K562 (cell line): ENCODE results near the gene ZNHIT3. TPM values are rescaled to one million over a fixed set of nuclear protein-coding genes. Genes with fewer than 3 reads are reported as not detected.

Experiments
- ATAC-seq: fragments of 200-7000 bp; cut with Tn5 transposase; 3 replicates; pipeline ENCODE4 v1.9.1; 2020; ENCODE audit warnings: moderate library complexity
- BruUV-seq: library from RNA; stranded (reverse); fragments of 400-500 nt; replicated peaks from 2 replicates; lab custom pipeline; 2021; lab: Mats Ljungman, UMichigan
- CTCF ChIA-PET: fragments of 300-600 bp; formaldehyde crosslinking; extraction: SDS; loops from one replicate; lab custom pipeline; 2021; ENCODE audit warnings: low intra/inter-chr PET ratio; lab: Yijun Ruan, JAX
- POLR2A ChIA-PET: fragments of 300-600, 350-650 bp; sonication (Branson Sonifier 250); formaldehyde crosslinking; extraction: SDS; loops from one replicate; lab custom pipeline; 2021; ENCODE audit warnings: antibody characterized with exemption, inconsistent platforms; lab: Yijun Ruan, JAX
- DNase-seq, 4 experiments: peaks; one replicate each; pipeline versions ENCODE4 v3.0.0 to v3.0.0-alpha.2; 2011 to 2018; ENCODE audit warnings: low spot score in 3 of 4, mixed read lengths in 3 of 4; ENCODE audit errors: extremely low read depth in 1 of 4
- FAIRE-seq: peaks from 2 replicates; lab custom pipeline; 2011; peaks lifted over from hg19 to GRCh38; lab: Jason Lieb, UNC
- H2AFZ ChIP-seq: 2 replicates; pipeline ENCODE4 v1.6.0; 2011; ENCODE audit warnings: low read depth, low read length, control low read depth, inconsistent platforms
- H3K27ac ChIP-seq: fragments of 200-600 bp; 3 replicates; pipeline ENCODE4 v1.8.0; 2011; ENCODE audit warnings: low read depth, mild to moderate bottlenecking, control low read depth, inconsistent platforms, low read length, moderate library complexity, mixed read lengths; ENCODE audit errors: extremely low read depth
- H3K27me3 ChIP-seq, 2 experiments: fragments of 300-600 bp in 1 of 2; 2 replicates in 1 of 2; 3 replicates in 1 of 2; pipeline versions ENCODE4 v1.6.0 to v1.8.0; 2011; ENCODE audit warnings: inconsistent platforms in 2 of 2, low read length in 2 of 2, mild to moderate bottlenecking in 1 of 2, mixed read lengths in 1 of 2, moderate library complexity in 1 of 2; ENCODE audit not compliant: control insufficient read depth in 2 of 2, insufficient read depth in 2 of 2
- H3K36me3 ChIP-seq: fragments of 300-600 bp; 3 replicates; pipeline ENCODE4 v1.8.0; 2011; ENCODE audit warnings: mild to moderate bottlenecking, low read length, inconsistent platforms; ENCODE audit not compliant: control insufficient read depth, insufficient read depth
- H3K4me1 ChIP-seq, 2 experiments: fragments of 200-600 bp in 1 of 2; replicated peaks in 1 of 2; 2 replicates in 1 of 2; 3 replicates in 1 of 2; pipeline versions ENCODE4 v1.5.1 to v1.8.0; 2011; ENCODE audit warnings: inconsistent platforms in 2 of 2, low read length in 2 of 2, mild to moderate bottlenecking in 1 of 2, mixed read lengths in 1 of 2, moderate library complexity in 1 of 2; ENCODE audit not compliant: control insufficient read depth in 2 of 2, insufficient read depth in 2 of 2
- H3K4me2 ChIP-seq: 2 replicates; pipeline ENCODE4 v1.6.1; 2011; ENCODE audit warnings: low read length, control low read depth, inconsistent platforms, mixed read lengths; ENCODE audit not compliant: insufficient read depth
- H3K4me3 ChIP-seq: fragments of 200-600 bp; sonication (generic), shearing (Covaris generic); 2 replicates; pipeline ENCODE4 v1.5.1; 2016; ENCODE audit warnings: control low read depth, inconsistent platforms
- H3K79me2 ChIP-seq: fragments of 200-600 bp; 3 replicates; pipeline ENCODE4 v1.8.0; 2011; ENCODE audit warnings: low read length, inconsistent platforms; ENCODE audit not compliant: control insufficient read depth, insufficient read depth
- H3K9ac ChIP-seq, 2 experiments: 2 replicates each; pipeline versions ENCODE4 v1.6.0 to v1.6.1; 2011; ENCODE audit warnings: low read depth in 2 of 2, low read length in 2 of 2, control low read depth in 1 of 2, inconsistent platforms in 1 of 2, mild to moderate bottlenecking in 1 of 2, mixed read lengths in 1 of 2; ENCODE audit not compliant: insufficient read depth in 1 of 2
- H3K9me1 ChIP-seq: one replicate; pipeline ENCODE4 v1.6.0; 2011; ENCODE audit warnings: inconsistent platforms, mild to moderate bottlenecking, low read length, moderate library complexity; ENCODE audit not compliant: control insufficient read depth, insufficient read depth
- H3K9me3 ChIP-seq: replicated peaks from 2 replicates; pipeline ENCODE4 v1.5.1; 2011; ENCODE audit warnings: low read depth, low read length, inconsistent platforms; ENCODE audit not compliant: control insufficient read depth, insufficient read depth
- H4K20me1 ChIP-seq: replicated peaks from 2 replicates; pipeline ENCODE4 v1.6.1; 2011; ENCODE audit warnings: low read length, inconsistent platforms, mixed read lengths; ENCODE audit not compliant: control insufficient read depth, insufficient read depth
- FOXM1 ChIP-seq, 2 experiments: fragments of 450-650 bp in 1 of 2; sonication (generic) in 1 of 2; formaldehyde crosslinking in 1 of 2; IDR thresholded peaks; 2 replicates each; pipeline versions ENCODE4 v1.6.1 to v1.9.0; 2017 to 2022; ENCODE audit warnings: low read depth in 2 of 2, mild to moderate bottlenecking in 2 of 2, missing genetic modification reagents in 1 of 2, moderate library complexity in 1 of 2
- GATAD2B ChIP-seq: fragments of 450-650 bp; IDR thresholded peaks from 2 replicates; pipeline ENCODE4 v1.6.1; 2017; ENCODE audit warnings: mild to moderate bottlenecking, borderline replicate concordance
- NR1H2 ChIP-seq: sonication (generic); formaldehyde crosslinking; IDR thresholded peaks from 2 replicates; pipeline ENCODE4 v1.4.0; 2020; ENCODE audit warnings: mild to moderate bottlenecking, missing genetic modification reagents
- PRDM10 ChIP-seq: fragments of 450-650 bp; IDR thresholded peaks from 2 replicates; pipeline ENCODE4 v1.6.1; 2018; ENCODE audit not compliant: partially characterized antibody
- RNF2 ChIP-seq: sonication (generic); IDR thresholded peaks from 2 replicates; pipeline ENCODE4 v1.6.1; 2016
- SIRT6 ChIP-seq: IDR thresholded peaks from one replicate; pipeline ENCODE4 v1.6.1; 2012; ENCODE audit warnings: low read depth, mild to moderate bottlenecking, control low read depth, inconsistent platforms, low read length, moderate library complexity
- SREBF2 ChIP-seq: sonication (generic); formaldehyde crosslinking; IDR thresholded peaks from 2 replicates; pipeline ENCODE4 v1.4.0; 2020; ENCODE audit warnings: mild to moderate bottlenecking, missing genetic modification reagents
- THRAP3 ChIP-seq: fragments of 450-650 bp; IDR thresholded peaks from 2 replicates; pipeline ENCODE4 v1.6.1; 2016; ENCODE audit warnings: mild to moderate bottlenecking, inconsistent platforms, borderline replicate concordance
- ZFP30 ChIP-seq: fragments of 250-450 bp; sonication (Bioruptor Pico); IDR thresholded peaks from 2 replicates; pipeline ENCODE4 v1.8.0; 2022; ENCODE audit warnings: moderate library complexity, mild to moderate bottlenecking, inconsistent platforms, borderline replicate concordance
- ZNF134 ChIP-seq: fragments of 250-450 bp; sonication (Bioruptor Pico); conservative IDR thresholded peaks from 2 replicates; pipeline ENCODE4 v1.4.0; 2020
- ZNF224 ChIP-seq: sonication (generic); formaldehyde crosslinking; IDR thresholded peaks from 2 replicates; pipeline ENCODE4 v1.8.0; 2022; ENCODE audit warnings: mild to moderate bottlenecking, missing genetic modification reagents
- ZNF311 ChIP-seq: fragments of 250-450 bp; sonication (Bioruptor Pico); IDR thresholded peaks from 2 replicates; pipeline ENCODE4 v1.4.0; 2020; ENCODE audit warnings: mild to moderate bottlenecking, moderate library complexity
- ZNF431 ChIP-seq: sonication (generic); formaldehyde crosslinking; IDR thresholded peaks from 2 replicates; pipeline ENCODE4 v1.8.0; 2022; ENCODE audit warnings: mild to moderate bottlenecking, missing genetic modification reagents
- ZNF830 ChIP-seq: fragments of 250-450 bp; sonication (Bioruptor Pico); IDR thresholded peaks from 2 replicates; pipeline ENCODE4 v1.5.0; 2021; ENCODE audit warnings: mild to moderate bottlenecking
- ZSCAN29 ChIP-seq: fragments of 450-650 bp; IDR thresholded peaks from 2 replicates; pipeline ENCODE4 v1.6.1; 2017
- WGBS: fragments of 100-300 bp; shearing (Covaris generic); methylation state at CpG from one replicate; pipeline ENCODE4 v1.1.6; 2016; ENCODE audit warnings: low coverage, mixed read lengths; ENCODE audit not compliant: insufficient coverage; ENCODE audit errors: missing lambda C conversion rate; 5-methylcytosine and 5-hydroxymethylcytosine counted together
- in situ Hi-C: fragments of 300-500 bp; cut with MboI; formaldehyde crosslinking; loops from 4 replicates; pipeline ENCODE4 v1.15.0; 2018; ENCODE audit warnings: inconsistent platforms, mixed read lengths
- intact Hi-C: fragments of 100-400 bp; cut with micrococcal nuclease; formaldehyde crosslinking; loops from 2 replicates; pipeline ENCODE4 v1.14.2; 2022
- polyA plus RNA-seq, 8 experiments: library from polyadenylated mRNA; depleted of rRNA in 4 of 8; stranded (reverse) in 5 of 8; unstranded in 3 of 8; fragments of >200 nt; fragmentation: Nextera tagmentation in 2 of 8; fragmentation: Illumina TruSeq in 1 of 8; extraction: Ambion mirVana in 2 of 8; extraction: Trizol in 1 of 8; gene quantifications; 2 replicates each; pipeline versions ENCODE4 v1.2.1 to v1.2.3, GENCODE V29; 2011 to 2014; ENCODE audit warnings: inconsistent platforms in 1 of 8, missing spikeins in 1 of 8
- total RNA-seq, 7 experiments: library from RNA; depleted of rRNA in 6 of 7; stranded (reverse); fragments of >200 nt in 6 of 7; fragmentation: Illumina TruSeq in 2 of 7; extraction: Trizol in 2 of 7; gene quantifications; 2 replicates each; pipeline versions ENCODE4 v1.2.1 to v1.2.3, GENCODE V29; 2011 to 2021; ENCODE audit warnings: low replicate concordance in 1 of 7

Gene ZNHIT3
- total and polyA plus RNA-seq, 9 of the 15 experiments (the other 6 are each of a cell fraction or from before 2014, with no cell fraction given): 45.0 to 300 (median 88.4) TPM

GRCh38 chr17:36498560-36499300 is 12.2 kb downstream of the ZNHIT3 start:
- CTCF ChIA-PET: no interaction called here
- peaks cover 0 to under 1% of the 10 kb centered on the region in 2 experiments; a peak in 2 of 5 replicates for H3K4me1 ChIP-seq
- POLR2A ChIA-PET: interaction anchor here (0.9 to 2.9 kb wide), 4 partner anchors 7 to 16 kb away, joined by 3 to 18 read pairs (median 4); no protein-coding TSS in a partner anchor
- 83% methylated on average over 7 of the region's 7 CpGs for WGBS
- in situ Hi-C loops: loop anchor here (25.0 kb wide), 1 partner anchor 536 kb away; no protein-coding TSS in a partner anchor
- H3K27me3 ChIP-seq: no peaks in the 10 kb centered on the region
- H3K36me3 ChIP-seq: peaks cover 96% of the 10 kb centered on the region
- no peak for TF ChIP-seq THRAP3
- no peak for TF ChIP-seq FOXM1 (IDR thresholded peaks at IDR 0.05; ENCODE audit: low read depth)
- no peak for TF ChIP-seq FOXM1 (CRISPR knock-in tag; IDR thresholded peaks at IDR 0.05; ENCODE audit: low read depth)
- TF ChIP-seq ZFP30 (CRISPR knock-in tag): no peak
- no peak for TF ChIP-seq ZNF431 (CRISPR knock-in tag)
- TF ChIP-seq ZNF311 (CRISPR knock-in tag): no peak
- no peak for TF ChIP-seq ZNF134 (CRISPR knock-in tag)
- no peak for TF ChIP-seq NR1H2
- no peak for TF ChIP-seq GATAD2B
- TF ChIP-seq RNF2: no peak
- TF ChIP-seq ZNF224 (CRISPR knock-in tag): no peak
- no peak for TF ChIP-seq SIRT6
- no peak for TF ChIP-seq ZNF830 (CRISPR knock-in tag)
- TF ChIP-seq ZSCAN29: no peak
- TF ChIP-seq SREBF2 (CRISPR knock-in tag): no peak
- TF ChIP-seq PRDM10: no peak
- FAIRE-seq: no peak
- H3K4me3 ChIP-seq: no peak overlapping the region
- intact Hi-C loops: no loop called here
- ATAC-seq: no peak
- no peaks in the 10 kb centered on the region for H3K9me3 ChIP-seq
- no peak overlapping the region for H3K9ac ChIP-seq
- no peak overlapping the region for H3K4me2 ChIP-seq
- H4K20me1 ChIP-seq: peaks cover 13% of the 10 kb centered on the region; the same call in 1 of the 2 replicates
- no peak overlapping the region for H3K27ac ChIP-seq
- no peak overlapping the region for H2AFZ ChIP-seq
- BruUV-seq: no TSS peak
- peak in 2 of 4 experiments; percentile 5 to 8 for DNase-seq
- H3K79me2 ChIP-seq: no peaks in the 10 kb centered on the region
- no peaks in the 10 kb centered on the region for H3K9me1 ChIP-seq
